Activated T-helper 9 cell treated with anti-CD3 and anti-CD28 coated beads, Interleukin-2, amount 50 U/mL, for 16 hours (primary cell): Measurements from ENCODE around the gene ESPNL.
"Not testable (repeated sequence)": the region's sequence is repeated elsewhere in the genome, so short reads cannot be mapped to it uniquely, and the experiment has no call there.

Experiments used
- DNase-seq: peaks from one replicate; pipeline ENCODE4 v3.0.0-alpha.2; 2020; ENCODE audit warnings: low read depth

The ESPNL gene

DNA sequence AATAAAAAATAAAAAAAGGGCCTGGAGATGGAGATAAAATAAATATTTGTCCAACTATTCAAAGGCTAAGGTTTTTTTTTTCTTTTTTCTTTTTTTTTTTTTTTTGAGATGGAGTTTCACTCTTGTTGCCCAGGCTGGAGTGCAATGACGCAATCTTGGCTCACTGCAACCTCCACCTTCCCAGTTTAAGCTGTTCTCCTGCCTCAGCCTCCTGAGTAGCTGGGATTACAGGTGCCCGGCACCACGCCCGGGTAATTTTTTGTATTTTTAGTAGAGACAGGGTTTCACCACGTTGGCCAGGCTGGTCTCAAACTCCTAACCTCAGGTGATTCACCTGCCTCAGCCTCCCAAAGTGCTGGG is 70.9 kb downstream of the ESPNL start:
- not testable (repeated sequence) for DNase-seq

DNA sequence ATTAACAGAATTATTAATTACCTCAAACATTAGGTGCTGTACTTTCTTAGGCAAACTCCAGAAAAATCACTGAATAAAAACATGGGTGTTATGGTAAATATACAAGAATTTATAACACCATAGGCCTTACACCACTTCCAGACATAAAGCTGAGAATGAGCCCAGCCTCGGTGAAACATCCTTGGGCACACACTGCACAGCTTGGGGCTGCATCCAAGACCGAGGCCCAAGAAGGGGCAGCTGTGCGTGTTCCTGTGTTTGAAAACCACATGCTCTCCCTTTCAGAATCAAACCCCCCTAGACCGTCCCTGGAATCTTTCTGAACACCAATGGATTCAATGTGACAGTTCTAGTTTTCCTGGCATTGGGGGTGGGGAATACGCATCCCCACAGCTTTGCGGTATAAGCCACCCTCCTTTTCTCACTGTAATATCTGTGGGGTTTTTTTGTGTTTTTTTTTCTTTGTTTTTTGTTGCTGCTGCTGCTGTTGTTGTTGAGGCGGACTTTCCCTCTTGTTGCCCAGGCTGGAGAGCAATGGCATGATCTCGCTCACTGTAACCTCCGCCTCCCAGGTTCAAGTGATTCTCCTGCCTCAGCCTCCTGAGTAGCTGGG is 71.5 kb downstream of the ESPNL start:
- no peak for DNase-seq

DNA sequence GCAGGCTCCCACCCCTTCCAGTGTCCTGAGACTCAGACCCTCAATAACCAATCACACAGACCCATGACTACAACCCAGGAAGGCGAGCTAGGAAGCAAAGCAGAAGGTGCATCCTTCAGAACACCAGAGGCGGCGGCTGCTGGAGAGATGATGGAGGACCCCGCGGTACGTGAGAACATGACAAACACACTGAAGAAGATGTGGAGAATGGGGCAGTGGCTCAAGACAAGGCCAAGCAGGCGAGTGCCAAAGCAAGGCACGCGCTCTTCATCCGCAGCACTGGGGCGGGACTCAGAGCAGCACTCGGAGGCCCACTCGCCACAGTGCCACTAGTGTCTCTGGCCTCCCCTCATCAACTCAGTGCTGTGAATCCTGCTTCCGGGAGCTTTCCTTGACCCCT is 72.3 kb downstream of the ESPNL start:
- no peak for DNase-seq

DNA sequence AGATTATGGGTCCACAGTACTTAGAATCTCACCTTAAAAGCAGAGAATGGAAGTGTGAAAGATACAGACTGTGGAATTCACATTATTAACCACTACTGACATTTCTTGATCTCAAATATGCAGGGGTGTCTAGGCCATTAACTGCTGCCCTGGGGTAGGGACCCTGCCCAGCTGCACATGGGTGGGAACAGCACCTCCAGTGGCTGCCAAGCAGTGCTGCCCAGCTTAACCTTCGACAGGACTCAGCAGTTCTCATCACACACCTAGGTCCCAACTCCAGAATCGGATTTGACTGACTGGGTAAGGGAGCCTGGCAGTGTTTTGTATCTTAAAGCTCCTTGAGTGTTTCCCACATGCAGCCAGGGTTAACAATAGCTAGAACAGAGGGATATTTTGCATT is 73.6 kb downstream of the ESPNL start:
- no peak for DNase-seq

DNA sequence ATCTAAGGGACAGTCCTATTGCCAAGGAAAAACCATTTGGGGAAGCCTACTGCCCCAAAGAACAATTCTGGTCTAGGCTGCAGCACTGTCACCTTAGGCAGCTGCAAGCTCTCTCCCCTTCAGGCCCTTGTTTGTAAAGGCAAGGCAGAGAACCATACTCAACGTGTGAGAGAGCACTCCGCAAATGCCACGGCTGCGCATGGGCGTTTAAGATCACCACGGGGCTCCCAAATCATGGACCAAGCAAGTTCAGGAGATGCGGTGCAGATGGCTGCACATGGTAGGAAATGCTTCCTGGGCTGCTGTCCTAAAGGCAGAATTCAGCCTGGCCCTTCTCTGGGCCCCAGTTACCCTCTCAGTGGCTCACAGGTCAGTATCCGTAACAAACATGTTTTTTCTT is 74.2 kb downstream of the ESPNL start:
- DNase-seq: no peak

DNA sequence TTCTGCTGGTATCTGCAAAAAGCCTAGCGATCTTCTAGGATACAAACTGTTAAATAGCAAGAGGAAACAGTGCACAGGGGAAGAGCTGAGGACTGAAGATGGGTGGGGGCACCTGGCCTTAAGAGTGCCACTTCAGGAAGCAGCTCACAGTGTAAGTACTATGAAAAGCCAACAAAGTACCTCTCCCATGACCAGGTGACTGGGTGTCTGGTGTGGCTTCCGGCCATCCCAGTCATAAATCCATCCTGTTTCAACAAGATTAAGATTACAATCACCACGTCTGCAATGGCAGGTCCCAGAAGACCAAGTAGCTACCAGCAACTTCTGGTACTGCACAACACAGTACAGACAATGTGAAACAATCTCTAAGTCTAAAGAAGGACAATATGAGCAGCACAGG is 74.6 kb downstream of the ESPNL start:
- no peak for DNase-seq

DNA sequence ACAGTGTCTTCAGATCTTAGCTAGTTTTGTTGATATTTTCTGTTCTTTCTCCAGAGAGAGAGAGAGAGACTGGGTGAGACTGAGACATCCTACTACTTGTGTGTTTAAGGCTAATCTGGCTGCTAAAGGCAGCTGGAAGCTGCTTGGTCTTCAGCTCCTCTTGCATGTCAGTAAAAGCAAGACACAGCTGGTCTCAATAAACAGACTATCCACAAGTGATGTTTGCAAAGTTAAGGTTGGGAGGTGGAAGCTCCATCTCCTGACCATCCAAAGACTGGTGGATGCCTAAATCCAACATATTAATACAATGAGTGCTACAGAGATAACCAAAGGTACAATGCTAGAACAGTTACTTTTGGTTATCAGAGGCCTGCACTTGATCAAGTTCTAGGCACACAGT is 76.5 kb downstream of the ESPNL start:
- DNase-seq: no peak

DNA sequence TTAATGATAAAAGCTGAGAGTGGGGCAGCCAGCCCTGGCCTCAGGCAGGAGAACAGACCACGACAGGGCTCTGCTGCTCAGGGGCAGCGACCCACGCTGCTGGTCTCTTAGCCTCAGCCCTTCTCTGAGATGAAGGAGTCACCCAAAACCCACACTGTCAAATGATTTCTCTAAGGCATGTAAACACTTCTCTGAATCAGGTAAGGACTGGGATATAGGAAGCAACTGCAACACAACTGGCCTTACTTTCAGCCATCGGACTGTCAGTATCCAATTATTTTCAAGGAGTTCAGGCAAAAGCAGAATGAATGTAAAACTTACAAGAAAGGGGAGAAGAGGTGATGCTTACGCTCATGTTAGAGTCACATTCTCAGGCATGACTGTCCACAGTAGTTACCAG is 80.4 kb downstream of the ESPNL start:
- no peak for DNase-seq

DNA sequence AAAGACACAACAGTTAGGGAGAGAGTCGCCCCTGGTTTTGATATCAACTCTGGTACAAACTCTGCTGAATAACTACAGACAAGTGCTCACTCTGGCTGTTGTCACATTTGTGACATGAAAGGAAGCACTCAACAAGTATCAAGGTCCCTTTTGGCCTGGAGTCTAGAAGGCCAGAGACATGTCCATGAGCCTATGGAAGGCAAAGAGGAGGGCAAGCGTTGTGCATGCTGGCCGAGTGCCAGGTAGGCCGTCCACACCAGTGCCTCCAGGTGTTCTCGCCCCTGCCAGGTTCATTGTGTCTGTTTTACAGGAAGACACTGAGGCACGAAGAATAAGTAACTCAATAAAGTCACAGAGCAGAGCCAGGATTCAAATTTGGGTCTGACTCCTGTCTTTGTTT is 82.2 kb downstream of the ESPNL start:
- no peak for DNase-seq
